ENCODE measurements around the gene GCN1.

The GCN1 gene

DNA sequence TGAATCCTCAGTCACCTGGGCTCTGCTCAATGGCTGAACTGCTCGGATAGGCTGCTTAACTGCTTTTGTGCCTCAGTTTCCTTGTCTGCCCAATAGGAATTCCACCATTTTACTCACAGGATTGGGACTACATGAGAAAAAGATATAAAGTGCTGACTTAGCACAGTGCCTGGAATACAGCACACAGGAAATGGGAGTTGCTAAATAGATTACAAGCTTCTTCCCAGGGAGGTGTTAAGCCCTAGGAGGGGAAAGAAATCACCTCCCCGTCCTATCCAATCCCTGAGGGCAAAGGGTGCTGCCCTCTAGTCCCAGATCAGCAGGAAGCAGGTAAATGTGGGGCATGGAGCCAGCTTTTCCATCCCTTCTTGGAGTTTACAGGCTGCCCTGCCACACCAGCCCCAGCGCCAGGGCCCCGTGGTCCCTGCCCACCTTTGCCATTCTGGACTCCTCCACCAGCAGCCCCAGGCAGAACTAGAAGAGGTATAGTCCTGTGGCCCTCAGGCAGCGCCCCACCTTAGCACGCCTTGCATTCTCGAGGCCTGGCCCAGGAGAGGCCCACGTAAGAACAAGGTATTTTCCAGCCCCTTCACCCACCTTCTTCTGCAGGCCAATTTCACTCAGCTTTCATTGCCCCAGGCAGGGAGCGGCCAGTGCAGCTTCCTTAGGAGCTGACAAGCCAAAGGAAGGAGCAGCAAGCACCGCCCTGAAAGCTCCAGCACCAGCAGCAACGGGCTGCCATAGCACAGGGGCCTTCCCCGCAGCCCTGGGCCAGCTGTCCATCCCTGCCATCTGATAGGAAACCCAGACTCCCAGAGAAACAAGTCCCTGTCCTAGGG, 35.2 kb upstream of the GCN1 start:
- no peak for DNase-seq

DNA sequence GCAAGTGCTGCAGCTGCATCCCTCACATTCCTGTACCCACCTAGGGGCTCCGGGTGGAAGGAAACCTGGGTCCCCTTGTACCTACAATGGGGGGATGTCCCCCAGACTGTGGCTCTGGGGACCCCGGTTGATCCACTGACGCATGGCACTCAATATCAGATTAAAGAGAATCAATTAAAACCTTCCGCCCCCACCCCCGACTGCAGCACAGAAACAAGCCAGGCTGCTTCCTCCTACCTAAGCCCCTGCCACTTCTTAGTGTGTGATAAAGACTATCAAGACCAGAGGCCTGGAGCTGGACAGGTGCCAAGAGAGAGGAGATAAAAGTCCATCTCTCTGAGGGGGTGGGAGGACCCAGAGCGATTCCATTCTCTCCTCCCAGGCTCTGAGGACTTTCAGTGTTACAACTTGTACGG, 34.6 kb upstream of the GCN1 start:
- no peak for DNase-seq

DNA sequence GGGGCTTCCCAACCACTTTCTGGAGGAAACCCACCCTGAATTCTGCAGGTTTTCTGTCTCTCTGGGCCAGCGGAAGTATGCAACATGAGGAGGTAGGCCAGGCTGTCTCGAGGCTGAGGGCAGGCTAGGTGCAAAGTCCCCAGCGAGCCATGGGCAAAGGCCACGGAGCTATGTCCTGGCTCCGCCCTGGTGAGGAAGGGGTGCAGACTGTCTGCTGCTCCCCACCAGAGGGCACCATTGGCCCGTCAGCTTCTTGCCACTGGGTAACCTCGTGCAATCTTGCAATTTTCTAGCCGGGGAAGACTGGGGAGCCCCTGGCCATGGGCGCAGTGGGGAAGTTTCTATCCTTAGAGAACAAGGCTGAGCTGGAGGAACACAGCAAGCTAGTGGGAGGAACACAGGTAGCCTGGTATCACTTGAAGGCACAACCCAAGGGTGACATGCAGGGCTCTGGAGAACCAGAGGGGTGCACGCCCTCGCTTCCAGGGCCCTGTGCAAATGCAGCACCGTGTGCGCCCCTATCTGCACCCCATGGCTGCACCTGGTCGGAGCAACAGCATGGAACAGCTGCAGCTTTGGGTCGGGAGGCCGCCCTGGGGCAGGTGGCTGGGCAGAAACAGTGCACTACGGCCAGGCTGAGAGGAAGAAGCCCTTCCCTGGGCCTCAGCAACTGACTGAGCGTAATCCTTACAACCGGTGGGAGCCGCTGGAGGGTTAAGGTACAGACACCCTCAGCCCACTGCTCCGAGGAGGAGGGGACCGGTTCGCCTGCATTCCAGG, 34.0 kb upstream of the GCN1 start:
- DNase-seq = peak; percentile 55

DNA sequence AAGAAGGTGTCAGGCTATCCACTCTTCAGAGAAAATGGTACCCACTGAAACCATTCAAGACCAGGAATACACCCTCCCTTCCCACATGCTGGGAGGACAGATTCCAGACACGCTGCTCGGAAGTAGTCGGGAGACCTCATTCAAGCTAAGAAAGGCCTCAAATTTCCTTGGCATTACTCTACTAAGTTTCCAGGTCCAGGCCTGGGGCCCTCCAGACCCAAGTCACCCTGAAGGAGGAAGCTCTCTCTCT, 33.5 kb upstream of the GCN1 start:
- DNase-seq = no peak

GRCh38 chr12:120227233-120228040, 32.9 kb upstream of the GCN1 start:
- DNase-seq = no peak

GRCh38 chr12:120225852-120226640, 31.5 kb upstream of the GCN1 start:
- DNase-seq = no peak

GRCh38 chr12:120225200-120225558, 30.7 kb upstream of the GCN1 start:
- peak; percentile 77 for DNase-seq

DNA sequence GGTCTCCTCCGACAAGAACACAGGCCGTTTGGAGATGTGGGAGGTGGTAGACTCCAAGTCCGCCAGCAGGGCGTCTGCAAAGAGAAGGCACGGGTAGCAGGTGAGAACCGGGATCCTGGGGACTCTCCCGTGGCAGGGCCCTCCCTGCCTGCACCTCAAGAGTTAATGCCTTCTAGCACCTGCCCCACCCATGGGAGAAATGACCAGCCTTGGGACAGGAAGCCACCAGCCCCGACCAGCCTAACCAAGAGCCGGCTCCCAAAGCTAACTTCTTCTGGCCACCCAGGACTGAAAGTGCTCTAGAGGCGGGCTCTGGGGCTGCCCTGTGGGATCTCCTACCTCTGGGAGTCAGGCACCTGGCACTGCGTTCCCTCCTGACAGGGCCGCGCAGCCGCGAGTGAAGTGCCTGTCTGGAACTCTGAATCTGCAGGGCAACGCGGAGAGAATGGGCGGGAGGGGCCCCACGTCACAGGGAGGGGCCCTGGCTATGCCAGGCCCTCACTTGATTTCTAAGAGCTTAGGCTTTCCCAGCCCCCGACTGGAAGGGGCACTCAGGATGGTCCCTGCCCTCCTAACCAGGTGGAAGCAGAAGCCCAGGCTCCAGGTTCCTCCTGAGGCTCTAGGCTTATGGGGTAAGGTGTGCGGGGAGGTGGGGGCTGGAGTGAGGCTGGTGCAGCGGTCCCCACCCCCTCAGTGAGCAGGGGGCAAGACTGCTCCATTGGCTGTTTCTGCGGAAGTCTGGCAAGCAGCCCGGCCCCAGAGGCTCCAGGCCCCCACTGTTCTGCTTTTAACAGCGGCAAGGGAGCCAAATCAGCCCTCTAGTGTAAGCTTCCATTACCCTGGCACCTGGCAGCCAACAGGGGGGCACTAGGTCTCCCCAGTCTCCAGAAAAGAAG, 30.0 kb upstream of the GCN1 start:
- peak; percentile 89 for DNase-seq

DNA sequence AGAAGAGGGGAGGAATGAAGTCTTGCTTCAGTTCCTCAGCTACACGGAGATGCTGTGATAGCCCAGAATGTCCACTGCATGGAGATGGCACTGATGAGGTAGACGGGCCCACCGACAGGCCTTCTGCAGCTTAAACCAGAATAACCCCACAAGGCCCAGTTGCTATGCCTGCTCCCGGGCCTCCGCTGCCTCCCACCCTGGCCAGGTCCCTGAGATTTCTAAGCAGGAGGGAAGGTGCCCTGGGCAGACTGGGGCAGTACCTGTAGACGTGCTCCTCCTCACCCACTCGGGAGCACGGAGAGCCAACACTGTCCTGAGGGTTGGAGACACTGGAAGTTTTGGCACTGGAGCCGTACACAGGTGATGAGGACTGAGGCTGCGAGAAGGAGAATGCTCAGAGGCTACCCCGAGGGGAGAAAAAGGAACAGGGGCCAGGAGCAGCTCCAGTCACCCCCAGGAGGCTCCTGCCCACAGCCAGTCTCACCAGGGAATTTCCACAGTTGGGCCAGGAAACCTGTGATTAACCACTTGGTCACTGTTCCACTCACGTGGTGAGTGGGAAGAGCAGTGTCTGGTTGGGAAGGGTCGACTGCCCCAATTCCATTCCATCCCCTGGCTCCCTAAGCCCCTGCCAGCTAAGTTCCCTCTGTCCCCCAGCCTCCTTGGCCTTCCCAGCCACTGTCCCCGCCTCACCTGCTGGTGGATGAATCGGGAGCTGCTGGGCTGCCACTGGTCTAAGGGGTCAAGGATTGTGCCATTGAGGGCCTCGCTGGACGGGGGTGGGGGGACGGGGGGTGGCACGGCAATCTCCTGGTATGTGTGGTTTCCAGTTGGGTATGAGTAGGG, 29.2 kb upstream of the GCN1 start:
- DNase-seq = no peak

- no peak for DNase-seq
Measured at GRCh38 chr12:120222288-120222832, 27.8 kb upstream of the GCN1 start.

DNA sequence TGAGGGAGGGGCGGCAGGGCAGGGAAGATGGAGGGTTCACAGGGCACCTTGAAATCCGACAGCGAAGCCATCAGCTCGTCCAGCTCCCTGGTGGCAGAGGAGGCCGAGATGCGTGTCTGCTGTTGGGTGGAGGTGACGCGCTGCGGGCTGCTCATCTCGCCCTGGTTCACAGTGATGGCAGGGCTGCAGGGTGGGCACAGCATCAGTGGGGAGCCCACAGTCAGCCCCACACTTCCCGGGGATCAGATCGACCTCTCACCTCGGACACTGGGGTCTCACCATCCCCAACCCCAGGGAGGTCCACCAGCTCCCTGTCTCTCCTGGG, 27.0 kb upstream of the GCN1 start:
- DNase-seq = no peak

DNA sequence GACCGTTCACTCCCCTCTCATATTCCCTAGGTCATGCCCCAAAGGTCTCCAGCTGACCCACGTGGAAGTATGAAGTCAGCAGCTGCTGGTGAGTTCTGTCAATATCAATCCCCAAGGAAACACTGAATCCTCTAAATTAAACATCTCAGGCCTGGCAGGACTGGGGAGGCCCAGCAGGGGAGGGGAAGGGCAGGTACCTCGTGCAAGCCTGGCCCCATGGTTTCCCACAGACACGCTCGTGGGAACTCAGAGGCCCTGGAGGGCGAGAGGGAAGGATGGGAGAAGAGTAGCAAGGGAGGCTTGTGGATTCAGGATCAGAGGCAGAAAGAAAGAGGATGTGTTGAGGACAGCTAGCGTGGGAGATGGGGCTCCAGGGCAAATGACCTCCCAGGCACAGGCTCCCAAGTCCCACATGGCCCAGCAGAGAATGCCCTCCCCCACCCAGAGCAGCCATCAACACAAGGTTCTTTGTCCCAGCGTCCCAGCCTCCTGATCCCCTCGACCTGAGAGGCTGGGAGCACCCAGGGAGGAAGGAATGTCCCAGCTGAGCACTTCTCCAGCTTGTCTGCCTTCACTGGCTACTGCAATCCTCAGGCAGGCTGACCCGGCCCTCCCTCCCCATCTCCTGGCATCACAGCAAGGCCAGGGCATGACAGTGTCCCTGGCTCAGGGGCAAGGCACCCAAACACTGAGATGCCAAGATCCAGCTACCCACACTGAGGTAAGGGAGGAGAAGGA, 26.5 kb upstream of the GCN1 start:
- no peak for DNase-seq

DNA sequence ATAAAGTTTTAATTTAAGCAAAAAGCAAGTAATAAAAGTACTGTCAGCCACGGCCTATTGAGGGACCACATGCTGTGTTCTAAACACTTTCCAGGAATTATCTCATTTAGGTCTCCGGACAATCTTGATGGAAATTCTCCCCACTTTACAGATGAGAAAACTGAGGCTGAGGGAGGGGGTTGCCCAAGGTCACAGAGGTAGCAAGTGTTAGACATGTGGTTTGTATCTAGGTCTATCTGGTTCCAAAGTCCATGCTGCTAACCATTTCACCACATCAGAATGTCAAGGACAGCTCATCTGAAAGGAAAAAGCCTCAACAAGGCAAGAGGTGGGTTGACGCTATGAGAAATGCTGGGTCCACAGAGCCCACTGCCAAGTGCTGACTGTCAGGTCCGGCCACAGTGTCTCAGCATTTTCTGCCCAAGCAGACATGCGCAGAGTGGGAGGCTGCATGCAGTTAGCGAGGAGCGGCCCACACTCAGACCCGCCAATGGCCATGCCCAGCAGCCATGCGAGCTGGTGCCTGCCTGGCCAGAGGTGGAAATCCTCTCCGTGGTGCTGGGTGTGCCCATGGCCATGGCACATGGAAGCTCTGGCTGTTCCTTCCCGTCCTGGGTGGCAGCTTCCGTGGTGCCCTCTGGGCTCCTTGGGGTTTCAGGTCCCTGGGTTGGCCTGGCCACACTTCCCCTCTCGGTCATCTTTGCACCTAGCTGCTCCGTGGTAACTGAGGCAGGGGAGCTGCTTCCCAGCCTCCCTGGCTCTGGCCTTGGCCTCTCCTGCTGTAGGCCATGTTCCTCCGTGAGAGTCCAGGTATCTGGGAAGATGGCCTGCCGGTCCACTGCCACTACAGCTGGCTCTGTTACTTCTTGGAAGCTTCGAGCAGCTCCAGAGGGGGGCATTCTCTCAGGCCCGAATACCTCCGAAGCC, 24.4 kb upstream of the GCN1 start:
- DNase-seq = no peak

GRCh38 chr12:120216742-120217605, 22.5 kb upstream of the GCN1 start:
- no peak for DNase-seq

- DNase-seq = no peak
Measured at GRCh38 chr12:120215766-120216735, 21.5 kb upstream of the GCN1 start.

DNA sequence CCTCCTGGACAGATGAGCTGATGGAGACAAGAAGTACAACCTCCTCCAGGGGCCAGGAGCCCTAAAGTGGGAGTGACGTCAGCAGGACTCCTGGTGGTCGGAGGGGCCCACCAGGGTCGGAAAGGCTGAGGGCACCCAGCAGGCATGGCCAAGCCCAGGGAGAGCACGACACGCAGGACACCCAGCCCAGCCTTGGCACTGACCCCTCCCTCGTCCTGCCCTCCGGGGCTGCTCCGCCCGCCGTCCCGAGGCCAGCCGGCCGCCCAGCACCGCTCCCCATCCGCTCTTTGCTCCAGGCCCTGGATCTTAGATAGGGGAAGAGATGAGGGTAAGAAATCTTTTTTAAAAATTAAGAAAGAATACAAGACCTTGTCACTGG, 20.8 kb upstream of the GCN1 start:
- DNase-seq = no peak

Data from DMS79 (cell line).